CD4-positive, CD25-positive, alpha-beta regulatory T cell (primary cell): ENCODE measurements around the gene GCH1. TPM values are rescaled to one million over a fixed set of nuclear protein-coding genes. Genes with fewer than 3 reads are reported as not detected.
A peak's percentile ranks its signal among the peaks of the same experiment; 100 is the strongest.

Experiments used
- ATAC-seq, 2 donors: fragments of 150-1000 bp; cut with Tn5 transposase; one replicate each; pipeline ENCODE4 v1.10.0; 2021; ENCODE audit warnings: low read depth in 2 of 2, moderate number of reproducible peaks in 2 of 2, moderate library complexity in 1 of 2
- DNase-seq, 3 donors: peaks; one replicate each; pipeline versions ENCODE4 v3.0.0 to v3.0.0-alpha.2; 2012 to 2022; ENCODE audit warnings: mixed read lengths in 1 of 3
- H3K27ac ChIP-seq: one replicate; pipeline ENCODE4 v1.7.0; 2013; ENCODE audit warnings: mild to moderate bottlenecking, low read length; ENCODE audit not compliant: insufficient read depth, poor library complexity, severe bottlenecking
- H3K27me3 ChIP-seq: one replicate; pipeline ENCODE4 v1.7.0; 2013; ENCODE audit warnings: low read length; ENCODE audit not compliant: control insufficient read depth, insufficient read depth
- H3K36me3 ChIP-seq: one replicate; pipeline ENCODE4 v1.7.0; 2013; ENCODE audit warnings: mild to moderate bottlenecking, low read length, moderate library complexity; ENCODE audit not compliant: control insufficient read depth, insufficient read depth
- H3K4me1 ChIP-seq: 2 replicates; pipeline ENCODE4 v1.7.0; 2013; ENCODE audit warnings: mild to moderate bottlenecking, low read length; ENCODE audit not compliant: insufficient read depth, control insufficient read depth, poor library complexity, severe bottlenecking
- H3K4me3 ChIP-seq: one replicate; pipeline ENCODE4 v1.7.0; 2013; ENCODE audit warnings: low read depth, mild to moderate bottlenecking, low read length, moderate library complexity
- H3K9me3 ChIP-seq, 2 experiments: 1 replicate in 1 of 2; 2 replicates in 1 of 2; pipeline ENCODE4 v1.7.0; 2013; ENCODE audit warnings: low read length in 2 of 2, mild to moderate bottlenecking in 1 of 2, moderate library complexity in 1 of 2; ENCODE audit not compliant: control insufficient read depth in 2 of 2
- H3K27ac Mint-ChIP-seq, 3 donors: one replicate each; pipeline ENCODE4 v1.8.0; 2020 to 2022; ENCODE audit warnings: mild to moderate bottlenecking in 3 of 3, mixed read lengths in 3 of 3, moderate library complexity in 2 of 3
- H3K27me3 Mint-ChIP-seq: one replicate; pipeline ENCODE4 v1.8.0; 2022; ENCODE audit warnings: mild to moderate bottlenecking, mixed read lengths
- H3K36me3 Mint-ChIP-seq: one replicate; pipeline ENCODE4 v1.8.0; 2020; ENCODE audit warnings: mixed read lengths
- H3K4me1 Mint-ChIP-seq, 4 donors: one replicate each; pipeline ENCODE4 v1.8.0; 2020 to 2022; ENCODE audit warnings: mixed read lengths in 4 of 4, mild to moderate bottlenecking in 1 of 4
- H3K4me3 Mint-ChIP-seq, 4 donors: one replicate each; pipeline ENCODE4 v1.8.0; 2020 to 2022; ENCODE audit warnings: mild to moderate bottlenecking in 4 of 4, mixed read lengths in 4 of 4, moderate library complexity in 3 of 4
- H3K9me3 Mint-ChIP-seq, 7 donors: one replicate each; pipeline ENCODE4 v1.8.0; 2020 to 2022; ENCODE audit warnings: mixed read lengths in 7 of 7, mild to moderate bottlenecking in 3 of 7, moderate library complexity in 2 of 7
- polyA plus RNA-seq, 4 donors: library from polyadenylated mRNA; unstranded; fragments of 300-500 nt; fragmentation: Illumina TruSeq; gene quantifications; one replicate each; pipeline ENCODE4 v1.2.3, GENCODE V29; 2021
- total RNA-seq: library from RNA; stranded (reverse); gene quantifications from one replicate; pipeline ENCODE4 v1.2.3, GENCODE V29; 2022

Gene GCH1
- total and polyA plus RNA-seq, 5 donors from 2014 or later, result 41.8 to 63.0 (median 49.5) TPM

DNA sequence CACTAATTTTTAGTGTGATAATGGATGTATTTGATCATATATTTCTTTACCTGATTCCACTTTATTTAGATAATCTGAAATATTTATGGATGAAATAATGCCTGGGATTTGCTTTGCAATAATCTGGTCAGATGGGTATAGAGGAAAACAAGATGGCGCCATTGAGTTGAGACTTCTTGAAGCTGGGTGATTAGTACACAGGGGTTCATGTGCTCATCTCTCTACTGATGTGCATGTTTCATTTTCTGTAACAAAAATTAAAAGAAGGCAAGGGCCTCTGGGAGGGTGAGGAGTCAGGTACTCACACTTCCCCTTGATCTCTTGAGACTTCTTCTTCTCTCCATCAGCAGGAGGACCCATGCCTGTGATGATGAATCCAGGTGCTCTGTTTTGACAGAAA is 61.8 kb downstream of the GCH1 start:
- H3K27ac Mint-ChIP-seq, result peak overlapping the region in 1 of 3 donors; percentile 62
- no peaks in the 10 kb centered on the region for H3K4me1 ChIP-seq
- H3K36me3 Mint-ChIP-seq, result peaks cover 49% of the 10 kb centered on the region
- peaks cover 0 to 4% (median 0%) of the 10 kb centered on the region in 4 donors for H3K4me1 Mint-ChIP-seq
- ATAC-seq (no peak), DNase-seq (no peak)
- H3K27ac ChIP-seq, result no peak overlapping the region
- H3K9me3 ChIP-seq, result no peaks in the 10 kb centered on the region
- H3K9me3 Mint-ChIP-seq, result no peaks in the 10 kb centered on the region
- no peaks in the 10 kb centered on the region for H3K27me3 Mint-ChIP-seq
- H3K4me3 ChIP-seq, result no peak overlapping the region
- H3K36me3 ChIP-seq, result peaks cover 43% of the 10 kb centered on the region
- no peaks in the 10 kb centered on the region for H3K27me3 ChIP-seq
- H3K4me3 Mint-ChIP-seq, result no peak overlapping the region

DNA sequence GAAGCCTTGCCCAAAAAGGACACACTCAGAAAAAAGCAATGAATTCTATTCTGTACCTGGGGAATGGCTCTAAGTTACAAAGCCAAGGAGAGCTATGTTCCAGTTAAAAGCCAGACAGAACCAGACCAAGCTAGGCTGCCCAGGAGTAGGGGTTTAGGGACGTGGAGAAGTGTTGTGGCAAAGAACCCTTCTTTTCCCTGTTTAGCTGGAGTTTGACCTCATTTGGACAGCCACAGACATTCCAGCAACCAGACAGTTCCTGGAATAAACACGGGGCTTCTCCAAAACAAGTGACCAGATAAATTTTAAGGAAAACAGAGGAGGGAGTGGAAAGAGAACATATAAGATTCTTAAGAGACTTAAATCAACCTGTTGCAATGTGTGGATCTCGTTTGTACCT is 62.3 kb downstream of the GCH1 start:
- Mint-ChIP-seq H3K4me1 (peaks cover 0 to 4% (median 0%) of the 10 kb centered on the region in 4 donors), H3K36me3 (peaks cover 45% of the 10 kb centered on the region), H3K27ac (peak overlapping the region in 1 of 3 donors; percentile 40), H3K27me3 (no peaks in the 10 kb centered on the region), H3K4me3 (no peak overlapping the region), H3K9me3 (no peaks in the 10 kb centered on the region)
- Histone ChIP-seq H3K27me3 (no peaks in the 10 kb centered on the region), H3K4me3 (no peak overlapping the region), H3K4me1 (no peaks in the 10 kb centered on the region), H3K9me3 (no peaks in the 10 kb centered on the region), H3K27ac (no peak overlapping the region), H3K36me3 (peaks cover 39% of the 10 kb centered on the region)
- ATAC-seq (no peak), DNase-seq (no peak)

DNA sequence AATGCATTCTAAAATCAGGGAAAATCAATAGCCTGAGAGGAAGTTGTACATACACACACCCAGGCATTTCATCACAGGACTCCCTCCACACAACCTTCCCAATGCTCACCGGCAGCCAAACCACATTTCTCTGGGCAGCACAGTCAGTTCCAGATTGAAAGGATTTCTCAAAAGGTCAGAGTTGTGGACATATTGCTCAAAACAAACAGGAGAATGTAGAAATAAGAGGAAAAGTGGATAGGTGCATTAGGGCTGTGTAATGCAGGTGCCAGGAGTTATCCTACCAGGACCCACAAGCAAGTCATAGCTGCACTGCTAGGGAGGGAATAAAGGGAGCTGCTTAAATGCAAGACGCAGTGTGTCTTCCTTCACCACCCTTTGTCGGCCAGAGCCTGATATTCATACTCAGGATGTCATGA is 62.9 kb downstream of the GCH1 start:
- peaks cover 0 to 4% (median 0%) of the 10 kb centered on the region in 4 donors for H3K4me1 Mint-ChIP-seq

DNA sequence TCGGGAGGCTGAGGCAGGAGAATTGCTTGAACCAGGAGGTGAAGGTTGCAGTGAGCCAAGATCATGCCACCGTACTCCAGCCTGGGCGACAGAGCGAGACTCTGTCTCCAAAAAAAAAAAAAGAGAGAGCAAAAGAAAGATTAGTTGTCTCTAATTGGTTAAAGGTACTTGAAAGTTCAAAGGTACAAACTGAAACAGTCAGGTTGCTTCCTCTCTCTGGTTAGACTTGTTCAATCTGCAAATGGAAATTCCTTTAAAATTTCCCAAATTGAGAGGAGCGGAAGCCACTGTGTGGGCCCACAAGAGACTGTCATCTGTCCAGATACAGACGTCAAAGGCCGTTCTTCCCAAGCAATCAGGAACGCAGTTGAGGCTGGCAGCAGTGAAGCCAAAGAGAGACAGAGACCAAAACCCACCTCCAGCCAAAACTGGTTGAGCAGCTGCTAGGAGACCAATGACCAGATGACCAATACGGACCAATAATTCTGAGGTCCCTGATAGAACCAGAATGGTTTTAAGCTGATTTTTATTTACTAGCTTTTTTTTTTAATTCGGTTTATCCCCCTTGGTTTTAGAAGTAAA is 63.6 kb downstream of the GCH1 start:
- H3K27ac ChIP-seq, result no peak overlapping the region
- Mint-ChIP-seq H3K27ac (peak overlapping the region in 1 of 3 donors; percentile 43), H3K27me3 (no peaks in the 10 kb centered on the region), H3K4me3 (no peak overlapping the region), H3K9me3 (no peaks in the 10 kb centered on the region), H3K36me3 (peaks cover 37% of the 10 kb centered on the region), H3K4me1 (peaks cover 0 to 4% (median 0%) of the 10 kb centered on the region in 4 donors)
- H3K4me3 ChIP-seq, result no peak overlapping the region
- DNase-seq (no peak), ATAC-seq (no peak)
- H3K36me3 ChIP-seq, result peaks cover 28% of the 10 kb centered on the region
- H3K9me3 ChIP-seq, result no peaks in the 10 kb centered on the region
- H3K4me1 ChIP-seq, result no peaks in the 10 kb centered on the region
- H3K27me3 ChIP-seq, result no peaks in the 10 kb centered on the region

More for the DNA sequence above, 62.9 kb downstream of the GCH1 start:
- Mint-ChIP-seq H3K36me3 (peaks cover 44% of the 10 kb centered on the region), H3K9me3 (no peaks in the 10 kb centered on the region), H3K27me3 (no peaks in the 10 kb centered on the region), H3K4me3 (no peak overlapping the region), H3K27ac (peak overlapping the region in 1 of 3 donors; percentile 34)
- Histone ChIP-seq H3K27ac (no peak overlapping the region), H3K4me3 (no peak overlapping the region), H3K27me3 (no peaks in the 10 kb centered on the region), H3K4me1 (no peaks in the 10 kb centered on the region), H3K9me3 (no peaks in the 10 kb centered on the region), H3K36me3 (peaks cover 35% of the 10 kb centered on the region)
- ATAC-seq (no peak), DNase-seq (no peak)

- Mint-ChIP-seq H3K36me3 (peaks cover 32% of the 10 kb centered on the region), H3K27ac (peak overlapping the region in 1 of 3 donors; percentile 60), H3K9me3 (peaks cover 0 to 6% (median 0%) of the 10 kb centered on the region in 7 donors), H3K27me3 (no peaks in the 10 kb centered on the region), H3K4me1 (no peaks in the 10 kb centered on the region), H3K4me3 (no peak overlapping the region)
- DNase-seq, result no peak
- H3K27ac ChIP-seq, result no peak overlapping the region
- no peak overlapping the region for H3K4me3 ChIP-seq
- H3K36me3 ChIP-seq, result peaks cover 19% of the 10 kb centered on the region
- no peaks in the 10 kb centered on the region for H3K27me3 ChIP-seq
- ATAC-seq, result no peak
- no peaks in the 10 kb centered on the region for H3K9me3 ChIP-seq
- H3K4me1 ChIP-seq, result no peaks in the 10 kb centered on the region
Observed at GRCh38 chr14:54837508-54838149, 65.0 kb downstream of the GCH1 start.

- Histone ChIP-seq H3K27me3 (no peaks in the 10 kb centered on the region), H3K36me3 (peaks cover 16% of the 10 kb centered on the region), H3K27ac (no peak overlapping the region), H3K4me3 (no peak overlapping the region), H3K4me1 (no peaks in the 10 kb centered on the region), H3K9me3 (no peaks in the 10 kb centered on the region)
- Mint-ChIP-seq H3K4me1 (no peaks in the 10 kb centered on the region), H3K9me3 (peaks cover 0 to 7% (median 0%) of the 10 kb centered on the region in 7 donors), H3K36me3 (peaks cover 21% of the 10 kb centered on the region), H3K27me3 (no peaks in the 10 kb centered on the region), H3K4me3 (no peak overlapping the region), H3K27ac (peak overlapping the region in 1 of 3 donors; percentile 23)
- no peak for ATAC-seq
- no peak for DNase-seq
Observed at GRCh38 chr14:54836231-54836630, 66.4 kb downstream of the GCH1 start.

- H3K4me1 ChIP-seq, result no peaks in the 10 kb centered on the region
- H3K36me3 Mint-ChIP-seq, result peaks cover 12% of the 10 kb centered on the region
- no peak for ATAC-seq
- H3K4me1 Mint-ChIP-seq, result no peaks in the 10 kb centered on the region
- H3K4me3 Mint-ChIP-seq, result no peak overlapping the region
- no peaks in the 10 kb centered on the region for H3K27me3 Mint-ChIP-seq
- H3K27me3 ChIP-seq, result no peaks in the 10 kb centered on the region
- H3K9me3 ChIP-seq, result no peaks in the 10 kb centered on the region
- no peak overlapping the region for H3K27ac Mint-ChIP-seq
- peaks cover 5% of the 10 kb centered on the region for H3K36me3 ChIP-seq
- no peak overlapping the region for H3K4me3 ChIP-seq
- no peak overlapping the region for H3K27ac ChIP-seq
- no peak for DNase-seq
- H3K9me3 Mint-ChIP-seq, result peaks cover 0 to 7% (median 5%) of the 10 kb centered on the region in 7 donors
Observed at GRCh38 chr14:54834727-54835126, 67.9 kb downstream of the GCH1 start.

- Histone ChIP-seq H3K36me3 (no peaks in the 10 kb centered on the region), H3K4me1 (no peaks in the 10 kb centered on the region), H3K9me3 (no peaks in the 10 kb centered on the region), H3K27me3 (no peaks in the 10 kb centered on the region), H3K4me3 (no peak overlapping the region), H3K27ac (no peak overlapping the region)
- no peak for ATAC-seq
- Mint-ChIP-seq H3K4me1 (no peaks in the 10 kb centered on the region), H3K36me3 (peaks cover 6% of the 10 kb centered on the region), H3K9me3 (peaks cover 0 to 7% (median 5%) of the 10 kb centered on the region in 7 donors), H3K27ac (no peak overlapping the region), H3K27me3 (no peaks in the 10 kb centered on the region), H3K4me3 (no peak overlapping the region)
- DNase-seq, result no peak
Observed at GRCh38 chr14:54834081-54834480, 68.5 kb downstream of the GCH1 start.
